HCT116 (cell line): ENCODE results near the gene MAML2. TPM values are rescaled to one million over a fixed set of nuclear protein-coding genes. Genes with fewer than 3 reads are reported as not detected.

Experiments used
- ATAC-seq: fragments of 200-7000 bp; cut with Tn5 transposase; 2 replicates; pipeline ENCODE4 v1.9.1; 2020; ENCODE audit warnings: mild to moderate bottlenecking, moderate library complexity
- BruUV-seq: library from RNA; stranded (reverse); fragments of 400-500 nt; replicated peaks from 2 replicates; lab custom pipeline; 2021; lab: Mats Ljungman, UMichigan
- CTCF ChIA-PET: fragments of 300-600 bp; sonication (Branson Sonifier 250); formaldehyde crosslinking; loops from one replicate; lab custom pipeline; 2021; ENCODE audit warnings: antibody characterized with exemption; lab: Charles Lee
- POLR2A ChIA-PET: fragments of 300-600, 350-600 bp; sonication (Branson Sonifier 250); formaldehyde crosslinking; loops from one replicate; lab custom pipeline; 2021; ENCODE audit warnings: antibody characterized with exemption; lab: Charles Lee
- RAD21 ChIA-PET, 2 experiments: fragments of 300-600 bp; sonication (Branson Sonifier 250); formaldehyde crosslinking; loops; one replicate each; lab custom pipeline; 2023; ENCODE audit warnings: low total read pairs in 2 of 2; ENCODE audit not compliant: uncharacterized antibody in 2 of 2, unreplicated experiment in 2 of 2, low non-redundant PET in 1 of 2; lab: Charles Lee
- DNase-seq: peaks from one replicate; pipeline ENCODE4 v3.0.0-alpha.2; 2010; ENCODE audit warnings: low read depth, low spot score
- H2AFZ ChIP-seq: fragments of 200-600 bp; shearing (Covaris generic), sonication (generic); 2 replicates; pipeline ENCODE4 v1.6.1; 2017; ENCODE audit warnings: low read depth, mixed run types, mixed read lengths, antibody characterized with exemption, low read length; ENCODE audit not compliant: poor library complexity, severe bottlenecking
- H3K27ac ChIP-seq: 2 replicates; pipeline ENCODE4 v1.5.1; 2012; ENCODE audit warnings: low read depth, low read length
- H3K27me3 ChIP-seq: fragments of 200-600 bp; sonication (generic); 2 replicates; pipeline ENCODE4 v1.6.1; 2016; ENCODE audit warnings: mixed run types, low read length, mixed read lengths; ENCODE audit not compliant: insufficient read depth
- H3K36me3 ChIP-seq, 2 experiments: fragments of 200-500 bp in 1 of 2; fragments of 200-600 bp in 1 of 2; sonication (Bioruptor generic) in 1 of 2; sonication (generic) in 1 of 2; 2 replicates each; pipeline versions ENCODE4 v1.5.1 to v1.6.1; 2014 to 2016; ENCODE audit warnings: low read length in 2 of 2, inconsistent platforms in 1 of 2, mixed read lengths in 1 of 2, mixed run types in 1 of 2; ENCODE audit not compliant: insufficient read depth in 2 of 2, control insufficient read depth in 1 of 2
- H3K4me1 ChIP-seq, 2 experiments: fragments of 200-600 bp in 1 of 2; sonication (generic) in 1 of 2; 2 replicates each; pipeline versions ENCODE4 v1.5.1 to v1.6.1; 2012 to 2017; ENCODE audit warnings: low read length in 2 of 2, inconsistent platforms in 1 of 2, mild to moderate bottlenecking in 1 of 2, mixed read lengths in 1 of 2, mixed run types in 1 of 2, moderate library complexity in 1 of 2; ENCODE audit not compliant: insufficient read depth in 2 of 2, control insufficient read depth in 1 of 2
- H3K4me2 ChIP-seq: fragments of 200-600 bp; sonication (generic); 2 replicates; pipeline ENCODE4 v1.6.1; 2017; ENCODE audit warnings: mixed run types, low read length, mixed read lengths
- H3K4me3 ChIP-seq, 2 experiments: fragments of 200-600 bp in 1 of 2; sonication (generic) in 1 of 2; replicated peaks in 1 of 2; 2 replicates each; pipeline ENCODE4 v1.5.1; 2011 to 2016; ENCODE audit warnings: low read length in 2 of 2, control low read depth in 1 of 2, low read depth in 1 of 2, mild to moderate bottlenecking in 1 of 2, mixed read lengths in 1 of 2, mixed run types in 1 of 2
- H3K79me2 ChIP-seq: fragments of 200-600 bp; sonication (generic); 2 replicates; pipeline ENCODE4 v1.6.1; 2017; ENCODE audit warnings: mild to moderate bottlenecking, mixed run types, low read length, moderate library complexity, mixed read lengths; ENCODE audit not compliant: insufficient read depth
- H3K9ac ChIP-seq: fragments of 200-600 bp; sonication (generic); 2 replicates; pipeline ENCODE4 v1.6.1; 2016; ENCODE audit warnings: low read length, mixed read lengths
- H3K9me2 ChIP-seq: fragments of 200-600 bp; sonication (generic), shearing (Covaris generic); 2 replicates; pipeline ENCODE4 v1.6.1; 2017; ENCODE audit warnings: mixed run types, mild to moderate bottlenecking, moderate library complexity; ENCODE audit not compliant: insufficient read depth
- H3K9me3 ChIP-seq, 2 experiments: fragments of 200-500 bp in 1 of 2; fragments of 200-600 bp in 1 of 2; sonication (Bioruptor generic) in 1 of 2; sonication (generic) in 1 of 2; 2 replicates each; pipeline ENCODE4 v1.6.1; 2014 to 2017; ENCODE audit warnings: low read length in 2 of 2, mixed read lengths in 2 of 2, inconsistent platforms in 1 of 2, low read depth in 1 of 2, mild to moderate bottlenecking in 1 of 2, mixed run types in 1 of 2, moderate library complexity in 1 of 2; ENCODE audit not compliant: control insufficient read depth in 1 of 2, insufficient read depth in 1 of 2
- H4K20me1 ChIP-seq: fragments of 200-600 bp; sonication (generic), shearing (Covaris generic); 2 replicates; pipeline ENCODE4 v1.6.1; 2017; ENCODE audit warnings: mixed run types, mild to moderate bottlenecking, moderate library complexity; ENCODE audit not compliant: insufficient read depth
- CEBPB ChIP-seq: IDR thresholded peaks from 2 replicates; pipeline ENCODE4 v1.6.1; 2012; ENCODE audit warnings: low read depth
- EGR1 ChIP-seq: IDR thresholded peaks from 2 replicates; pipeline ENCODE4 v1.6.1; 2012; ENCODE audit warnings: low read depth
- ELF1 ChIP-seq: IDR thresholded peaks from 2 replicates; pipeline ENCODE4 v1.6.1; 2012; ENCODE audit warnings: low read depth, borderline replicate concordance
- EZH2 ChIP-seq: fragments of 200-600 bp; sonication (generic); IDR thresholded peaks from 2 replicates; pipeline ENCODE4 v1.6.1; 2017; ENCODE audit warnings: antibody characterized with exemption, mixed run types
- EZH2phosphoT487 ChIP-seq: fragments of 200-600 bp; IDR thresholded peaks from 2 replicates; pipeline ENCODE4 v1.6.1; 2018; ENCODE audit warnings: antibody characterized with exemption, borderline replicate concordance
- FOSL1 ChIP-seq: IDR thresholded peaks from 2 replicates; pipeline ENCODE4 v1.6.1; 2012; ENCODE audit warnings: low read depth
- JUND ChIP-seq: IDR thresholded peaks from 2 replicates; pipeline ENCODE4 v1.6.1; 2012
- POLR2A ChIP-seq: IDR thresholded peaks from 2 replicates; pipeline ENCODE4 v1.7.0; 2011; ENCODE audit warnings: borderline replicate concordance; ENCODE audit not compliant: insufficient read depth, insufficient read length; ENCODE audit errors: extremely low read depth
- RAD21 ChIP-seq: IDR thresholded peaks from 2 replicates; pipeline ENCODE4 v1.6.1; 2012; ENCODE audit warnings: low read depth, mild to moderate bottlenecking
- SIN3A ChIP-seq: IDR thresholded peaks from 2 replicates; pipeline ENCODE4 v1.6.1; 2012; ENCODE audit warnings: low read depth
- SP1 ChIP-seq: IDR thresholded peaks from 2 replicates; pipeline ENCODE4 v1.6.1; 2012; ENCODE audit warnings: low read depth
- YY1 ChIP-seq: IDR thresholded peaks from 2 replicates; pipeline ENCODE4 v1.6.1; 2011; ENCODE audit warnings: low read length, low read depth, moderate library complexity, mild to moderate bottlenecking; ENCODE audit not compliant: insufficient replicate concordance; ENCODE audit errors: extremely low read depth
- ZFX ChIP-seq: fragments of 450-650 bp; IDR thresholded peaks from 2 replicates; pipeline ENCODE4 v1.6.1; 2017
- ZNF274 ChIP-seq: fragments of 200-500 bp; sonication (Bioruptor generic); IDR thresholded peaks from 2 replicates; pipeline ENCODE4 v1.6.1; 2014; ENCODE audit warnings: mild to moderate bottlenecking, low read depth, low read length, inconsistent platforms
- intact Hi-C: fragments of 100-400 bp; cut with micrococcal nuclease; formaldehyde crosslinking; loops from 2 replicates; pipeline ENCODE4 v1.10.0; 2022
- total RNA-seq: library from RNA; stranded (reverse); gene quantifications from one replicate; pipeline ENCODE4 v1.2.1, GENCODE V29; 2021; ENCODE audit not compliant: unreplicated experiment
- TF ChIP-seq, protein P1 (sequence below), 3 experiments: fragments of 200-600 bp in 1 of 3; sonication (generic) in 1 of 3; IDR thresholded peaks in 2 of 3; conservative IDR thresholded peaks in 1 of 3; 2 replicates each; pipeline ENCODE4 v1.5.1; 2012 to 2017; ENCODE audit warnings: low read depth in 2 of 3, low read length in 2 of 3, antibody characterized with exemption in 1 of 3, borderline replicate concordance in 1 of 3, control low read depth in 1 of 3, mild to moderate bottlenecking in 1 of 3, mixed read lengths in 1 of 3, mixed run types in 1 of 3, moderate library complexity in 1 of 3; ENCODE audit not compliant: insufficient read depth in 1 of 3
- TF ChIP-seq, protein P2 (sequence below): IDR thresholded peaks from 2 replicates; pipeline ENCODE4 v1.6.1; 2012; ENCODE audit warnings: low read depth
- TF ChIP-seq, protein P3 (sequence below): IDR thresholded peaks from 2 replicates; pipeline ENCODE4 v1.6.1; 2012
- TF ChIP-seq, protein P4 (sequence below): IDR thresholded peaks from 2 replicates; pipeline ENCODE4 v1.6.1; 2011; ENCODE audit warnings: mild to moderate bottlenecking, low read length, moderate library complexity; ENCODE audit not compliant: insufficient replicate concordance; ENCODE audit errors: extremely low read depth

Gene MAML2
- total RNA-seq, 1 experiment from 2014 or later, result 2.6 TPM

DNA sequence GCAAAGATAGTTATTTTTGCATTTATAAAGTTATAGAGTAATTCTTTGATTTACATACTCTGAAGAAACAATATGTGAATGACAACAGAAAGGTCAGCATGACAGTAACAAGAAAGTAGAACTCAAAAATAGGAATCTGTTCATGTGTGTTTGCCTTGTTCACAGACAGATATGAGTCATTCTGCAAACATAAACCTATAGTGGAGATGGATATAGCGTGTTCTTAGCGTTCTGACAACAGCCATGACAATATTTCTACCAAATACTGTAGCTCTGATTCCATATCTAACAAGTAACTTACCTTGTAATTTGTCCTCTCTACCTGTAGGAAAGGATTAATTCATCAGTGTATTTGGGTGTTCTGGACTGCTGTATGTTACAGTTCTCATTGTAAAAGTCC, 210.6 kb downstream of the MAML2 start:
- no peak for DNase-seq
- intact Hi-C loops, result no loop called here
- Histone ChIP-seq H3K9ac (no peak overlapping the region), H4K20me1 (no peaks in the 10 kb centered on the region), H3K27me3 (no peaks in the 10 kb centered on the region), H3K4me1 (no peaks in the 10 kb centered on the region), H3K4me3 (no peak overlapping the region), H3K79me2 (no peaks in the 10 kb centered on the region), H3K27ac (no peak overlapping the region), H2AFZ (no peak overlapping the region), H3K4me2 (no peak overlapping the region), H3K36me3 (no peaks in the 10 kb centered on the region), H3K9me2 (no peaks in the 10 kb centered on the region), H3K9me3 (no peaks in the 10 kb centered on the region)
- no peak for ATAC-seq
- ChIA-PET POLR2A (no interaction called here), CTCF (no interaction called here), RAD21 (no interaction called here)
- no TSS peak for BruUV-seq
- no peak for TF ChIP-seq ELF1
- no peak for TF ChIP-seq SIN3A
- TF ChIP-seq CEBPB, result no peak
- TF ChIP-seq, protein P1, sequence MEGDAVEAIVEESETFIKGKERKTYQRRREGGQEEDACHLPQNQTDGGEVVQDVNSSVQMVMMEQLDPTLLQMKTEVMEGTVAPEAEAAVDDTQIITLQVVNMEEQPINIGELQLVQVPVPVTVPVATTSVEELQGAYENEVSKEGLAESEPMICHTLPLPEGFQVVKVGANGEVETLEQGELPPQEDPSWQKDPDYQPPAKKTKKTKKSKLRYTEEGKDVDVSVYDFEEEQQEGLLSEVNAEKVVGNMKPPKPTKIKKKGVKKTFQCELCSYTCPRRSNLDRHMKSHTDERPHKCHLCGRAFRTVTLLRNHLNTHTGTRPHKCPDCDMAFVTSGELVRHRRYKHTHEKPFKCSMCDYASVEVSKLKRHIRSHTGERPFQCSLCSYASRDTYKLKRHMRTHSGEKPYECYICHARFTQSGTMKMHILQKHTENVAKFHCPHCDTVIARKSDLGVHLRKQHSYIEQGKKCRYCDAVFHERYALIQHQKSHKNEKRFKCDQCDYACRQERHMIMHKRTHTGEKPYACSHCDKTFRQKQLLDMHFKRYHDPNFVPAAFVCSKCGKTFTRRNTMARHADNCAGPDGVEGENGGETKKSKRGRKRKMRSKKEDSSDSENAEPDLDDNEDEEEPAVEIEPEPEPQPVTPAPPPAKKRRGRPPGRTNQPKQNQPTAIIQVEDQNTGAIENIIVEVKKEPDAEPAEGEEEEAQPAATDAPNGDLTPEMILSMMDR (IDR thresholded peaks at IDR 0.05 in 2 of 3, conservative IDR thresholded peaks at IDR 0.05 in 1 of 3; ENCODE audit: borderline replicate concordance in 1 of 3, insufficient read depth in 1 of 3, low read depth in 2 of 3, low read length in 2 of 3), result no peak
- no peak for TF ChIP-seq FOSL1
- no peak for TF ChIP-seq EZH2
- no peak for TF ChIP-seq YY1
- TF ChIP-seq JUND, result no peak
- TF ChIP-seq EGR1, result no peak
- TF ChIP-seq RAD21, result no peak
- no peak for TF ChIP-seq POLR2A
- TF ChIP-seq, protein P2, sequence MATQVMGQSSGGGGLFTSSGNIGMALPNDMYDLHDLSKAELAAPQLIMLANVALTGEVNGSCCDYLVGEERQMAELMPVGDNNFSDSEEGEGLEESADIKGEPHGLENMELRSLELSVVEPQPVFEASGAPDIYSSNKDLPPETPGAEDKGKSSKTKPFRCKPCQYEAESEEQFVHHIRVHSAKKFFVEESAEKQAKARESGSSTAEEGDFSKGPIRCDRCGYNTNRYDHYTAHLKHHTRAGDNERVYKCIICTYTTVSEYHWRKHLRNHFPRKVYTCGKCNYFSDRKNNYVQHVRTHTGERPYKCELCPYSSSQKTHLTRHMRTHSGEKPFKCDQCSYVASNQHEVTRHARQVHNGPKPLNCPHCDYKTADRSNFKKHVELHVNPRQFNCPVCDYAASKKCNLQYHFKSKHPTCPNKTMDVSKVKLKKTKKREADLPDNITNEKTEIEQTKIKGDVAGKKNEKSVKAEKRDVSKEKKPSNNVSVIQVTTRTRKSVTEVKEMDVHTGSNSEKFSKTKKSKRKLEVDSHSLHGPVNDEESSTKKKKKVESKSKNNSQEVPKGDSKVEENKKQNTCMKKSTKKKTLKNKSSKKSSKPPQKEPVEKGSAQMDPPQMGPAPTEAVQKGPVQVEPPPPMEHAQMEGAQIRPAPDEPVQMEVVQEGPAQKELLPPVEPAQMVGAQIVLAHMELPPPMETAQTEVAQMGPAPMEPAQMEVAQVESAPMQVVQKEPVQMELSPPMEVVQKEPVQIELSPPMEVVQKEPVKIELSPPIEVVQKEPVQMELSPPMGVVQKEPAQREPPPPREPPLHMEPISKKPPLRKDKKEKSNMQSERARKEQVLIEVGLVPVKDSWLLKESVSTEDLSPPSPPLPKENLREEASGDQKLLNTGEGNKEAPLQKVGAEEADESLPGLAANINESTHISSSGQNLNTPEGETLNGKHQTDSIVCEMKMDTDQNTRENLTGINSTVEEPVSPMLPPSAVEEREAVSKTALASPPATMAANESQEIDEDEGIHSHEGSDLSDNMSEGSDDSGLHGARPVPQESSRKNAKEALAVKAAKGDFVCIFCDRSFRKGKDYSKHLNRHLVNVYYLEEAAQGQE, result no peak
- TF ChIP-seq, protein P3, sequence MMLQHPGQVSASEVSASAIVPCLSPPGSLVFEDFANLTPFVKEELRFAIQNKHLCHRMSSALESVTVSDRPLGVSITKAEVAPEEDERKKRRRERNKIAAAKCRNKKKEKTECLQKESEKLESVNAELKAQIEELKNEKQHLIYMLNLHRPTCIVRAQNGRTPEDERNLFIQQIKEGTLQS, result no peak
- TF ChIP-seq SP1, result no peak
- no peak for TF ChIP-seq ZFX
- TF ChIP-seq ZNF274, result no peak
- TF ChIP-seq, protein P4, sequence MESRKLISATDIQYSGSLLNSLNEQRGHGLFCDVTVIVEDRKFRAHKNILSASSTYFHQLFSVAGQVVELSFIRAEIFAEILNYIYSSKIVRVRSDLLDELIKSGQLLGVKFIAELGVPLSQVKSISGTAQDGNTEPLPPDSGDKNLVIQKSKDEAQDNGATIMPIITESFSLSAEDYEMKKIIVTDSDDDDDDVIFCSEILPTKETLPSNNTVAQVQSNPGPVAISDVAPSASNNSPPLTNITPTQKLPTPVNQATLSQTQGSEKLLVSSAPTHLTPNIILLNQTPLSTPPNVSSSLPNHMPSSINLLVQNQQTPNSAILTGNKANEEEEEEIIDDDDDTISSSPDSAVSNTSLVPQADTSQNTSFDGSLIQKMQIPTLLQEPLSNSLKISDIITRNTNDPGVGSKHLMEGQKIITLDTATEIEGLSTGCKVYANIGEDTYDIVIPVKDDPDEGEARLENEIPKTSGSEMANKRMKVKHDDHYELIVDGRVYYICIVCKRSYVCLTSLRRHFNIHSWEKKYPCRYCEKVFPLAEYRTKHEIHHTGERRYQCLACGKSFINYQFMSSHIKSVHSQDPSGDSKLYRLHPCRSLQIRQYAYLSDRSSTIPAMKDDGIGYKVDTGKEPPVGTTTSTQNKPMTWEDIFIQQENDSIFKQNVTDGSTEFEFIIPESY, result no peak
- no peak for TF ChIP-seq EZH2phosphoT487
